H9 (cell line): ENCODE data around the gene ABCF2. TPM values are rescaled to one million over a fixed set of nuclear protein-coding genes. Genes with fewer than 3 reads are reported as not detected.

ENCODE experiments used
- DNase-seq: peaks from one replicate; pipeline ENCODE4 v3.0.0-alpha.2; 2017
- H2AFZ ChIP-seq: one replicate; pipeline ENCODE4 v1.6.1; 2013; ENCODE audit warnings: mild to moderate bottlenecking, low read length, control low read depth, moderate library complexity
- H2AK5ac ChIP-seq: 2 replicates; pipeline ENCODE4 v1.6.1; 2013; ENCODE audit warnings: low read length, control low read depth, mixed read lengths; ENCODE audit not compliant: insufficient read length
- H2BK120ac ChIP-seq: one replicate; pipeline ENCODE4 v1.6.1; 2013; ENCODE audit warnings: low read depth, mild to moderate bottlenecking, low read length, control low read depth, inconsistent platforms; ENCODE audit not compliant: poor library complexity, severe bottlenecking
- H2BK12ac ChIP-seq: 2 replicates; pipeline ENCODE4 v1.6.1; 2013; ENCODE audit warnings: low read length, control low read depth, mixed read lengths, low read depth; ENCODE audit not compliant: insufficient read length
- H2BK15ac ChIP-seq: 2 replicates; pipeline ENCODE4 v1.6.1; 2013; ENCODE audit warnings: low read depth, low read length, control low read depth
- H2BK20ac ChIP-seq: one replicate; pipeline ENCODE4 v1.6.1; 2013; ENCODE audit warnings: low read depth, mild to moderate bottlenecking, low read length, control low read depth, inconsistent platforms; ENCODE audit not compliant: poor library complexity, severe bottlenecking
- H2BK5ac ChIP-seq: 2 replicates; pipeline ENCODE4 v1.6.1; 2013; ENCODE audit warnings: low read length, control low read depth, mixed read lengths; ENCODE audit not compliant: insufficient read length
- H3K14ac ChIP-seq: 2 replicates; pipeline ENCODE4 v1.6.1; 2013; ENCODE audit warnings: low read length, control low read depth; ENCODE audit not compliant: insufficient read depth
- H3K18ac ChIP-seq: 2 replicates; pipeline ENCODE4 v1.6.1; 2013; ENCODE audit warnings: low read depth, mild to moderate bottlenecking, mixed read lengths, low read length, control low read depth; ENCODE audit not compliant: insufficient read length
- H3K23ac ChIP-seq: 2 replicates; pipeline ENCODE4 v1.6.1; 2013; ENCODE audit warnings: low read length, control low read depth, mixed read lengths, low read depth; ENCODE audit not compliant: insufficient read length
- H3K23me2 ChIP-seq: 2 replicates; pipeline ENCODE4 v1.6.1; 2013; ENCODE audit warnings: low read depth, mild to moderate bottlenecking, mixed read lengths, low read length, control low read depth; ENCODE audit not compliant: insufficient read length, poor library complexity, severe bottlenecking
- H3K27ac ChIP-seq: 2 replicates; pipeline ENCODE4 v1.5.1; 2013; ENCODE audit warnings: low read length, control low read depth, mixed read lengths, low read depth; ENCODE audit not compliant: insufficient read length
- H3K27me3 ChIP-seq: 2 replicates; pipeline ENCODE4 v1.6.1; 2013; ENCODE audit warnings: low read length, control low read depth, inconsistent platforms; ENCODE audit not compliant: insufficient read depth
- H3K4ac ChIP-seq: 2 replicates; pipeline ENCODE4 v1.6.1; 2013; ENCODE audit warnings: low read depth, mild to moderate bottlenecking, control low read depth, inconsistent platforms, low read length, moderate library complexity
- H3K4me1 ChIP-seq: 2 replicates; pipeline ENCODE4 v1.6.1; 2013; ENCODE audit warnings: low read length, control low read depth, inconsistent platforms; ENCODE audit not compliant: insufficient read depth
- H3K4me2 ChIP-seq: 2 replicates; pipeline ENCODE4 v1.6.1; 2013; ENCODE audit warnings: low read length, control low read depth, mixed read lengths; ENCODE audit not compliant: insufficient read length, insufficient read depth
- H3K56ac ChIP-seq: 2 replicates; pipeline ENCODE4 v1.6.1; 2013; ENCODE audit warnings: low read depth, mild to moderate bottlenecking, mixed read lengths, low read length, control low read depth; ENCODE audit not compliant: insufficient read length
- H3K79me1 ChIP-seq: 2 replicates; pipeline ENCODE4 v1.6.1; 2013; ENCODE audit warnings: low read depth, mild to moderate bottlenecking, moderate library complexity, low read length, control low read depth, inconsistent platforms; ENCODE audit not compliant: insufficient read depth, poor library complexity, severe bottlenecking
- H3K79me2 ChIP-seq: 2 replicates; pipeline ENCODE4 v1.6.1; 2013; ENCODE audit warnings: low read length, control low read depth, inconsistent platforms; ENCODE audit not compliant: insufficient read depth
- H3K9ac ChIP-seq: 2 replicates; pipeline ENCODE4 v1.6.1; 2013; ENCODE audit warnings: low read length, control low read depth, mixed read lengths; ENCODE audit not compliant: insufficient read length; ENCODE audit errors: extremely low read depth
- H3K9me3 ChIP-seq: one replicate; pipeline ENCODE4 v1.6.1; 2013; ENCODE audit warnings: low read depth, low read length, inconsistent platforms; ENCODE audit not compliant: control insufficient read depth
- H3T11ph ChIP-seq: one replicate; pipeline ENCODE4 v1.6.1; 2013; ENCODE audit warnings: mild to moderate bottlenecking, low read length, control low read depth, inconsistent platforms
- H4K20me1 ChIP-seq: one replicate; pipeline ENCODE4 v1.6.1; 2013; ENCODE audit not compliant: control insufficient read depth, insufficient read length, insufficient read depth
- H4K5ac ChIP-seq: 2 replicates; pipeline ENCODE4 v1.6.1; 2013; ENCODE audit warnings: low read depth, mild to moderate bottlenecking, mixed read lengths, low read length, control low read depth; ENCODE audit not compliant: insufficient read length
- H4K8ac ChIP-seq: replicated peaks from 2 replicates; pipeline ENCODE4 v1.6.1; 2013; ENCODE audit warnings: low read length, control low read depth, mixed read lengths, low read depth; ENCODE audit not compliant: insufficient read length
- H4K91ac ChIP-seq: 2 replicates; pipeline ENCODE4 v1.6.1; 2013; ENCODE audit warnings: low read depth, mild to moderate bottlenecking, moderate library complexity, mixed read lengths, low read length, control low read depth; ENCODE audit not compliant: insufficient read length
- H3K27ac Mint-ChIP-seq, 3 experiments: 2 replicates in 2 of 3; 3 replicates in 1 of 3; pipeline ENCODE4 v1.8.0; 2020 to 2021; ENCODE audit warnings: mixed read lengths in 3 of 3, mild to moderate bottlenecking in 1 of 3, moderate library complexity in 1 of 3
- H3K27me3 Mint-ChIP-seq: 2 replicates; pipeline ENCODE4 v1.8.0; 2021; ENCODE audit warnings: low read depth, mild to moderate bottlenecking, moderate library complexity, mixed read lengths
- H3K36me3 Mint-ChIP-seq, 3 experiments: 2 replicates in 2 of 3; 3 replicates in 1 of 3; pipeline ENCODE4 v1.8.0; 2020 to 2021; ENCODE audit warnings: low read depth in 3 of 3, mixed read lengths in 3 of 3; ENCODE audit not compliant: insufficient read depth in 1 of 3
- H3K4me1 Mint-ChIP-seq, 2 experiments: 2 replicates each; pipeline ENCODE4 v1.8.0; 2020; ENCODE audit warnings: mixed read lengths in 2 of 2
- H3K4me3 Mint-ChIP-seq, 2 experiments: 2 replicates in 1 of 2; 3 replicates in 1 of 2; pipeline ENCODE4 v1.8.0; 2020 to 2021; ENCODE audit warnings: mild to moderate bottlenecking in 2 of 2, mixed read lengths in 2 of 2, moderate library complexity in 1 of 2
- H3K9me3 Mint-ChIP-seq, 2 experiments: 2 replicates in 1 of 2; 3 replicates in 1 of 2; pipeline ENCODE4 v1.8.0; 2020; ENCODE audit warnings: mild to moderate bottlenecking in 2 of 2, mixed read lengths in 2 of 2, moderate library complexity in 1 of 2
- WGBS: extraction: QIAGEN DNeasy Blood & Tissue Kit; methylation state at CpG from one replicate; pipeline ENCODE4 v1.1.7; 2013; ENCODE audit warnings: missing lambda C conversion rate, low lambda C conversion rate, mixed read lengths; ENCODE audit not compliant: insufficient read length; ENCODE audit errors: extremely low coverage; 5-methylcytosine and 5-hydroxymethylcytosine counted together
- total RNA-seq: library from RNA; stranded (reverse); gene quantifications from 2 replicates; pipeline ENCODE4 v1.2.1, GENCODE V29; 2021
- TF ChIP-seq, protein P1 (sequence below): fragments of 200-600 bp; sonication (generic); conservative IDR thresholded peaks from 3 replicates; pipeline ENCODE4 v1.8.0; 2021; ENCODE audit warnings: antibody characterized with exemption, mild to moderate bottlenecking

The ABCF2 gene
- total RNA-seq, 1 experiment from 2014 or later: 70.1 TPM

GRCh38 chr7:151175793-151176311 lies 51.2 kb downstream of the ABCF2 start:
- no peak overlapping the region for H3K4me2 ChIP-seq
- no peak overlapping the region for H4K5ac ChIP-seq
- Mint-ChIP-seq H3K36me3 (peaks cover 0 to 3% (median 0%) of the 10 kb centered on the region in 3 experiments; a peak in 2 of 7 replicates), H3K4me3 (no peak overlapping the region), H3K4me1 (peaks cover 3 to 12% of the 10 kb centered on the region in 2 experiments; a peak in 3 of 4 replicates), H3K27me3 (peaks cover 88% of the 10 kb centered on the region), H3K27ac (no peak overlapping the region; a peak in 1 of 7 replicates), H3K9me3 (peaks cover 19 to 28% of the 10 kb centered on the region in 2 experiments)
- no peak overlapping the region for H2BK12ac ChIP-seq
- H3K27ac ChIP-seq: no peak overlapping the region
- H3K79me2 ChIP-seq: no peaks in the 10 kb centered on the region
- no peak overlapping the region for H3K56ac ChIP-seq
- TF ChIP-seq, protein P1, sequence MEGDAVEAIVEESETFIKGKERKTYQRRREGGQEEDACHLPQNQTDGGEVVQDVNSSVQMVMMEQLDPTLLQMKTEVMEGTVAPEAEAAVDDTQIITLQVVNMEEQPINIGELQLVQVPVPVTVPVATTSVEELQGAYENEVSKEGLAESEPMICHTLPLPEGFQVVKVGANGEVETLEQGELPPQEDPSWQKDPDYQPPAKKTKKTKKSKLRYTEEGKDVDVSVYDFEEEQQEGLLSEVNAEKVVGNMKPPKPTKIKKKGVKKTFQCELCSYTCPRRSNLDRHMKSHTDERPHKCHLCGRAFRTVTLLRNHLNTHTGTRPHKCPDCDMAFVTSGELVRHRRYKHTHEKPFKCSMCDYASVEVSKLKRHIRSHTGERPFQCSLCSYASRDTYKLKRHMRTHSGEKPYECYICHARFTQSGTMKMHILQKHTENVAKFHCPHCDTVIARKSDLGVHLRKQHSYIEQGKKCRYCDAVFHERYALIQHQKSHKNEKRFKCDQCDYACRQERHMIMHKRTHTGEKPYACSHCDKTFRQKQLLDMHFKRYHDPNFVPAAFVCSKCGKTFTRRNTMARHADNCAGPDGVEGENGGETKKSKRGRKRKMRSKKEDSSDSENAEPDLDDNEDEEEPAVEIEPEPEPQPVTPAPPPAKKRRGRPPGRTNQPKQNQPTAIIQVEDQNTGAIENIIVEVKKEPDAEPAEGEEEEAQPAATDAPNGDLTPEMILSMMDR: peak; percentile 59
- peaks cover 4% of the 10 kb centered on the region; the same call in 1 of the 2 replicates for H3K27me3 ChIP-seq
- no peak overlapping the region for H2BK15ac ChIP-seq
- no peak overlapping the region for H3K14ac ChIP-seq
- no peak overlapping the region for H3K4ac ChIP-seq
- H3K9me3 ChIP-seq: no peaks in the 10 kb centered on the region
- H3K18ac ChIP-seq: no peak overlapping the region
- no peak overlapping the region for H2AK5ac ChIP-seq
- H2BK120ac ChIP-seq: no peak overlapping the region
- H2AFZ ChIP-seq: no peak overlapping the region
- H2BK20ac ChIP-seq: no peak overlapping the region
- no peak overlapping the region for H4K8ac ChIP-seq
- H3K9ac ChIP-seq: no peak overlapping the region
- no peaks in the 10 kb centered on the region for H3K79me1 ChIP-seq
- peak; percentile 55 for DNase-seq
- H3K23me2 ChIP-seq: no peaks in the 10 kb centered on the region
- no CpG with 5 or more reads among the region's 23 CpGs for WGBS
- H4K20me1 ChIP-seq: no peaks in the 10 kb centered on the region
- no peak overlapping the region for H3T11ph ChIP-seq
- no peak overlapping the region for H2BK5ac ChIP-seq
- H3K4me1 ChIP-seq: no peaks in the 10 kb centered on the region
- H4K91ac ChIP-seq: no peak overlapping the region
- no peak overlapping the region for H3K23ac ChIP-seq
